Measurements from ENCODE around the gene RAB9A. TPM values are rescaled to one million over a fixed set of nuclear protein-coding genes. Genes with fewer than 3 reads are reported as not detected.

RAB9A gene
- total RNA-seq, 2 experiments from 2014 or later = 30.8 to 31.7 TPM

GRCh38 chrX:13695601-13696115, 6.7 kb downstream of the RAB9A start:
- peaks cover 26% of the 10 kb centered on the region for H3K36me3 Mint-ChIP-seq (ENCODE audit: low read depth)
- intact Hi-C loops (cut with micrococcal nuclease) = no loop called here
- H3K27ac Mint-ChIP-seq = peak overlapping the region; percentile 7
- H3K9me3 Mint-ChIP-seq = no peaks in the 10 kb centered on the region
- DNase-seq (no peak), ATAC-seq (no peak)
- no peak overlapping the region for H3K4me3 Mint-ChIP-seq
- H3K4me1 Mint-ChIP-seq (ENCODE audit: low read depth) = peaks cover 65% of the 10 kb centered on the region
- POLR2A ChIA-PET = interaction anchor here (0.6 kb wide), 1 partner anchor 39 kb away, joined by 4 read pairs; the partner anchor contains the start of genes OFD1 and TRAPPC2
- CTCF ChIA-PET = no interaction called here
- H3K27me3 Mint-ChIP-seq = no peaks in the 10 kb centered on the region
- no peak for TF ChIP-seq CTCF (IDR thresholded peaks at IDR 0.05)

GRCh38 chrX:13697455-13697854, 8.5 kb downstream of the RAB9A start:
- TF ChIP-seq CTCF (IDR thresholded peaks at IDR 0.05) = no peak
- ATAC-seq (peak; percentile 53), DNase-seq (no peak)
- ChIA-PET POLR2A (interaction anchor here (0.9 to 1.6 kb wide), 2 partner anchors 11 to 37 kb away, joined by 3 to 7 read pairs; partner anchors contain the start of genes OFD1 and TRAPPC2), CTCF (interaction anchor here (2.2 to 2.3 kb wide), 2 partner anchors 9 to 16 kb away, joined by 6 to 7 read pairs; partner anchors contain the start of gene RAB9A)
- no peak overlapping the region for H3K4me3 Mint-ChIP-seq
- peaks cover 27% of the 10 kb centered on the region for H3K36me3 Mint-ChIP-seq (ENCODE audit: low read depth)
- H3K9me3 Mint-ChIP-seq = no peaks in the 10 kb centered on the region
- H3K27ac Mint-ChIP-seq = peak overlapping the region; percentile 58
- H3K27me3 Mint-ChIP-seq = no peaks in the 10 kb centered on the region
- peaks cover 71% of the 10 kb centered on the region for H3K4me1 Mint-ChIP-seq (ENCODE audit: low read depth)
- intact Hi-C loops (cut with micrococcal nuclease) = no loop called here

DNA sequence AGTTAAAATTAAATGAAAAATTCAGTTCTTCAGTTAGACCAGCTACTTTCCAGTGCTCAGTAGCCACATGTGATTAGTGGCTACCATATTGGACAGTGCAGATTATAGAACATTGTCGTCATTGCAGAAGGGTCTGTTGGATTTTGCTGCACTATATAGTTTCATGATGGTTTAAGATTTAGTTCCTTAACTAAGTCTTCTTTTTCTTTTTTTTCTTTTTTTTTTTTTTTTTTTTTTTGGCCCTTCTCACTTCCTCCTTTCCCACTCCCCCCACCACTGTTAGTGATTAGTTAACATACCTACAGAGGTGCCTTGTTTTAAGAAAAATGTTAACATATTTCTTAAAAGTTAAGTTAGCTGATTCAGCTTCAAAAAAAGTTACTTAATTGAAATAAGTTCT, 9.0 kb downstream of the RAB9A start:
- no peak for ATAC-seq

DNA sequence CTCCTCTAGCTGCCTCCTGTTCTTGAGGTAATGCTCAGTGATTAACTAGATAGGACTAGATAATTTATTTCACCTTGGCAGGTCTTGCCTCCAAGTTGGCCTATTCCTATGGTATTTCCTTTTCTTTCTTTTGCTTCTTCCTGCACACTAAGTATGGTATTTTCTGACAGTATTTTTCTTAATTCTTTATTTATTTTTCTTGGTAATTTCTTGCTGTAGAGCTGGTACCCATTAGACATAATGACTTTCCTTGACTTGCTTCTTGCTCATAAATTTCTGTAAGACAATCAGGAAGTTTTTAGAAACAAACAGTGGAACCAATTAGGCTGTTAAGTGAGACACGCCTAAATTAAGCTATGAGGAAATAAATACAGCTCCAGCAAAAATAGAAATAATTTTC, 9.5 kb downstream of the RAB9A start:
- Mint-ChIP-seq H3K27me3 (no peaks in the 10 kb centered on the region), H3K4me1 (ENCODE audit: low read depth) (peaks cover 69% of the 10 kb centered on the region), H3K9me3 (no peaks in the 10 kb centered on the region), H3K4me3 (no peak overlapping the region), H3K36me3 (ENCODE audit: low read depth) (peaks cover 23% of the 10 kb centered on the region), H3K27ac (no peak overlapping the region)
- ChIA-PET CTCF (interaction anchor here (2.2 to 2.3 kb wide), 2 partner anchors 10 to 15 kb away, joined by 6 to 7 read pairs; partner anchors contain the start of gene RAB9A), POLR2A (interaction anchor here (0.7 to 1.6 kb wide), 3 partner anchors 10 to 36 kb away, joined by 4 to 7 read pairs (median 5); partner anchors contain the start of genes OFD1 and TRAPPC2)
- DNase-seq (no peak), ATAC-seq (no peak)
- no peak for TF ChIP-seq CTCF (IDR thresholded peaks at IDR 0.05)
- intact Hi-C loops (cut with micrococcal nuclease) = no loop called here

More for the DNA sequence above, 9.0 kb downstream of the RAB9A start:
- no peak for DNase-seq
- POLR2A ChIA-PET = interaction anchor here (0.9 to 1.6 kb wide), 2 partner anchors 10 to 37 kb away, joined by 3 to 7 read pairs; partner anchors contain the start of genes OFD1 and TRAPPC2
- peaks cover 70% of the 10 kb centered on the region for H3K4me1 Mint-ChIP-seq (ENCODE audit: low read depth)
- H3K27me3 Mint-ChIP-seq = no peaks in the 10 kb centered on the region
- no peak overlapping the region for H3K4me3 Mint-ChIP-seq
- TF ChIP-seq CTCF (IDR thresholded peaks at IDR 0.05) = no peak
- H3K9me3 Mint-ChIP-seq = no peaks in the 10 kb centered on the region
- intact Hi-C loops (cut with micrococcal nuclease) = no loop called here
- no peak overlapping the region for H3K27ac Mint-ChIP-seq
- CTCF ChIA-PET = interaction anchor here (2.2 to 2.3 kb wide), 2 partner anchors 9 to 15 kb away, joined by 6 to 7 read pairs; partner anchors contain the start of gene RAB9A
- H3K36me3 Mint-ChIP-seq (ENCODE audit: low read depth) = peaks cover 26% of the 10 kb centered on the region

- peaks cover 72% of the 10 kb centered on the region for H3K4me1 Mint-ChIP-seq (ENCODE audit: low read depth)
- ChIA-PET POLR2A (interaction anchor here (1.1 kb wide), 1 partner anchor 9 kb away, joined by 4 read pairs; no protein-coding TSS in a partner anchor), CTCF (interaction anchor here (2.3 kb wide), 1 partner anchor 14 kb away, joined by 6 read pairs; no protein-coding TSS in a partner anchor)
- no peaks in the 10 kb centered on the region for H3K27me3 Mint-ChIP-seq
- DNase-seq (peak; percentile 32), ATAC-seq (peak; percentile 70)
- no peak for TF ChIP-seq CTCF (IDR thresholded peaks at IDR 0.05)
- no peaks in the 10 kb centered on the region for H3K9me3 Mint-ChIP-seq
- H3K27ac Mint-ChIP-seq = peak overlapping the region; percentile 50
- no peak overlapping the region for H3K4me3 Mint-ChIP-seq
- peaks cover 29% of the 10 kb centered on the region for H3K36me3 Mint-ChIP-seq (ENCODE audit: low read depth)
- intact Hi-C loops (cut with micrococcal nuclease) = no loop called here
Observed at GRCh38 chrX:13699183-13699826, 10.4 kb downstream of the RAB9A start.
